GM21526 (cell line): ENCODE data around the gene ERCC3.
"Not testable (repeated sequence)": the region's sequence is repeated elsewhere in the genome, so short reads cannot be mapped to it uniquely, and the experiment has no call there.

Source experiments
- ATAC-seq: cut with Tn5 transposase; IDR thresholded peaks from one replicate; pipeline ENCODE4 v1.9.1; 2021; ENCODE audit warnings: moderate library complexity; ENCODE audit not compliant: unreplicated experiment, low FRiP score

The ERCC3 gene

DNA sequence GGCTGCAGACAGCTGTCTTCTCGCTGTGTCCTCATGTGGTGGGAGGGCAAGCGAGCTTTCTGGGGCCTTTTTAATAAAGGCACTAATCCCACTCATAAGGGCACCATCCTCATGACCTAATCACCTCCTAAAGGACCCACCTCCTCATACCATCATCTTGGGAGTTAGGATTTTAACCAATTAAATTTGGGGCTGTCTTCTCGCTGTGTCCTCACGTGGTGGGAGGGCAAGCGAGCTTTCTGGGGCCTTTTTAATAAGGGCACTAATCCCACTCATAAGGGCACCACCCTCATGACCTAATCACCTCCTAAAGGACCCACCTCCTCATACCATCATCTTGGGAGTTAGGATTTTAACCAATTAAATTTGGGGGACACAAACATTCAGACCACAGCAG lies 66.7 kb downstream of the ERCC3 start:
- ATAC-seq: not testable (repeated sequence)

DNA sequence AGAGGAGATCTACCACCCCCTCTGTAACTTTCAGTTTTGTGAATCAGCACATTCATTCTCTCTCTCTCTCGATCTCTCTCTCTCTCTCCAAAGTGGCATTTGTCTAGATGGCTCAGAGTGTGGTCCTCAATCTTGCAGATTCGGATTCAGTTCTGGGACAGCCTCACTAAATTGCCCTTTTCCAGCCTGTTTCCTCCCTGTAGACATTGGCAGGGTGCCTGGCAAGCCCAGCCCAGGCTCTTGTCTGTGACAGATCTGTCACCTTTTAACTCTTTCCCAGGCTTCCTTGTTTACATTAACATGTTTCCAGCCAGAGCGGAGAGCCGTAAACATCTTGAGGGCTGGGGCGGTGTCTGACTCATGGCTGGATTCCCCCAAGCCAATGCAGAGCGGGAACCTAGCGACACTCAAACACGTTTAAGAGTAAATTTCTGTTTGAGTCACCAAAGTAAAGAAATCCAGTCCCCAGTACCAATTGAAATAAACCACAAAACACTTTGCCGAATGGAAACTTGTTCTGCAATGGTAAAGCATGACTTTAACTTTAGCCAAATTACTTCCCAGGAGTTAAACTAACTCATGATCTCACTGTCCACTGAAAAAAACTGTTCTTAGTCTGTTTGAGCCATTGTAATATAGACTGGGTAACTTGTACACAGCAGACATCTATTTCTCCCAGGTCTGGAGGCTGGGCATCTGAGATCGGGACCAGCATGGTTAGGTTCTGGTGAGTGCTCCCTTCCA lies 67.3 kb downstream of the ERCC3 start:
- no peak for ATAC-seq

DNA sequence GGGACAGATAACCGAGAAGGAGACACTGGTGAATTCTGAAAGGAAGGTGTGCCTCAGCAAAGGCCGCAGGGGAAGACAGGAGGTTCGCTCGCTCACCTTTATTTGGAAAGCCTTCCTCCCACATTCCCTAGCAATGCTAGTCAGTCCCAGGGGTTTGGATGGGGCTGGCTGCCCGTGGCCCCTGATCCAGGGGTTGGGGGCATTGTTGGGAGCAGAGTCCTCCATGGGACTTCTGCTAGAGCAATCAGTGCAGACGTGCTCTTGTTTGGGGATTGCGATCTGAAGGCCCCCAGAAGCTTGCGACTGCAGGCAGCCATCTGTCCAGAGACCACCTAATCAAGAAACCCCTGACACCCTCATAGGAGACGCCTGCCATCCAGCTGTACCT lies 67.8 kb downstream of the ERCC3 start:
- ATAC-seq: no peak

DNA sequence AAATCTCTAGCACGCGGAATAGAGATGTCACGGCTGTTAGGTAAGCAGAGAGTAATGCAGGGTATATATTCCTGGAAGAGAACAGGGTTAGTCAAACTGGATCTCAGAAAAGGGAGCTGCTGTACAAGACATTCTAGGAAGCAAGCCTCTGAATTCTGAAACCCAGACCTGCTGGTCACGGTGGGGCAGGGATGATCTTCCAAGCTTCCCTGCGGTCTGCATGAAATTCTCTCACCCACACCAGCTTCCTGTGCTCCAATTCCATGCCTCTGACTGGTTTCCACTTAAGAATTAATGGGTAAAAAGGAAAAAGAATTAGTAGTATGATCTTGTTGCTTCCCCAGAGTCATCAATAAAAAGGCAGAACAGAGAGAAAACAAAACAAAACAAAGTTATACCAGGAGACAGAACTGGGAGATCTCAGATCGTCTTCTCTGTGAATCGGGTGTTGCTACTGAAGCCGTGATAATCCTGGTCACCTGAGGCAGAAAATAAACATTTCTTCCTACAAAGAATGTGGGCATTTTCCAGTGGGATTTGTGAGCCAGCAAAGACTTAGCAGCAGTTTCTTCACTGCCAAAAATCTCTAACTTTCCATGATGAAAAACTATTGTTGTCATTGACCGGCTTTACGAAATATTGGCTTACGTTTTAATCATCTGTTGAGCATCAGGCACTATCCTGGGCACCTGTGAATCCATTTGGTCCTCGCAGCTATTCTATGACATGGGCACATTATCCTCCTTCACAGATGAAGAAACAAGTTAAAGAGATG lies 68.6 kb downstream of the ERCC3 start:
- no peak for ATAC-seq

DNA sequence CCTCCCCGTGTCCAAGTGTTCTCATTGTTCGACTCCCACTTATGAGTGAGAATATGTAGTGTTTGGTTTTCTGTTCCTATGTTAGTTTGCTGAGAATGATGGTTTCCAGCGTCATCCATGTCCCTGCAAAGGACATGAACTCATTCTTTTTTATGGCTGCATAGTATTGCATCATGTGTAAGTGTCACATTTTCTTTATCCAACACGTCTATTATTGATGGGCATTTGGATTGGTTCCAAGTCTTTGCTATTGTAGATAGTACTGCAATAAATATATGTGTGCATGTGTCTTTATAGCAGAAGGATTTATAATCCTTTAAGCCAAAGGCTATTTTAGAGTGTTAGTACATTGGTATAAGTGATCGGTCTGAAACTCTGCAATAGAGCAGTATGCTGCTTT lies 69.8 kb downstream of the ERCC3 start:
- ATAC-seq: not testable (repeated sequence)

DNA sequence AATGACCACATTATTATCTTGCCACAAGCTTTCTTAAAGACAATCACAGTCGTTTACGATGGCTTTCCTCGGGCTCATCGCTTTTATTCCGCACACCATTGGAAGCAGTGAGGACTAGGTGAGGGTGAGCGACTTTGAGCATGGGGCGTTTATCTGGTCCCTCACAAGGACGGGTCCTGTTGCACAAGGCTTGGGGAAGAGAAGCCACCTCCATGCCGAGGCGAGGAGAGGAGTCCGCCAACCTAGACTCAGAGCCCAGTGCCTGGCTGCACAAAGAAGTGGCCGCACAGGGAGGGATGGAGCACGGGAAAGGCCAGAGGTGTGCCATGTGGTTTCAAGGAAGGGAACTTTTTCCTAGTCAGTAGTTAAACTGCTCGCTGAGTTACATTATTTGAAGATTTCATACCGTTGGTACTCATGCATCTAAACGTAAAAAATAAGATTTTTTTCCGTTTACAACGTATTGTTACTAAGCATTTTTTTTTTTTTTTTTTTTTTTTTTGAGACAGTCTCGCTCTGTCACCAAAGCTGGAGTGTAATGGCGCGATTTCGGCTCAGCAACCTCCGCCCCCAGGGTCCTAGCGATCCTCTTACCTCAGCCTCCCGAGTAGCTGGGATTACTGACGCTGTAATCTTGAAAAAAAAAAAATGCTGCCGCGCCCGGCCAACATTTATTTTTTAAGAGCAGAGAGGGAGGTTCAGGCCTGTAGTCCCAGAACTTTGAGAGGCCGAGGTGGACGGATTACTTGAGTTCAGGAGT lies 73.0 kb downstream of the ERCC3 start:
- no peak for ATAC-seq

DNA sequence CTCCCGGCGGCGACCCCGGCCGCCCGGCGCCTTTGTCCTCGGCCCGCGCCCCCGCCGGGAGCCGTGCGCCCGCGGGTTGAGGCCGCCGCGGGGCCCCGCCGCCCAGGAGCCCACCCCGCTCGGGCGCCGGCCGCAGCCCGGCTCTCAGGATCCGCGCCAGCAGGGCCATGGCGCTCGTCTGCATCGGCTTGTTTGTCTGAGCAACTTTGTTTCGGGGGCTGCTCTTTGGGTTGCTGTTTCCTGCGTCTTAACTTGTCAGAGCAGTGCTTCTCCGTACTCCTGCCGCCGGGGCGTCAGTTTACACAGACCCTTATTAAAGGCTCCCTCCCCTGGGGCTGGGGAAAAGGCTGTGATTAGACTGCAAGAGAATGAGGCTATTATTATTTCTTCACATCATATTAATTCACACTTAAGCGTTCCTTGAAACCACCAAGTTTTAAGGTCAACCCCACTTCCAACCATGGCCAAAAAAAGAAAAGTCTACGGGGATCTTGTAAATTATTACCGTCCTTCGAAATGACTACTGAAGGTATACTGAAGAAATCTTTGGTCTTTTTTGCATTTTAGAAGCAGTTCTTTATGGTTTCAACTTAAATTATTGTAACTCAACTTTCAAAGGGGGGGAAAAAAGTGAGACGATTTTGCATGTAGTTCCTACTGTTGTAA lies 73.7 kb downstream of the ERCC3 start, which contains the start of gene CYP27C1:
Gene CYP27C1 (minus strand): TSS at position 198 of the 666 bp plus-strand sequence. CDS start 29 bp downstream, at position 169.
- ATAC-seq: no peak

DNA sequence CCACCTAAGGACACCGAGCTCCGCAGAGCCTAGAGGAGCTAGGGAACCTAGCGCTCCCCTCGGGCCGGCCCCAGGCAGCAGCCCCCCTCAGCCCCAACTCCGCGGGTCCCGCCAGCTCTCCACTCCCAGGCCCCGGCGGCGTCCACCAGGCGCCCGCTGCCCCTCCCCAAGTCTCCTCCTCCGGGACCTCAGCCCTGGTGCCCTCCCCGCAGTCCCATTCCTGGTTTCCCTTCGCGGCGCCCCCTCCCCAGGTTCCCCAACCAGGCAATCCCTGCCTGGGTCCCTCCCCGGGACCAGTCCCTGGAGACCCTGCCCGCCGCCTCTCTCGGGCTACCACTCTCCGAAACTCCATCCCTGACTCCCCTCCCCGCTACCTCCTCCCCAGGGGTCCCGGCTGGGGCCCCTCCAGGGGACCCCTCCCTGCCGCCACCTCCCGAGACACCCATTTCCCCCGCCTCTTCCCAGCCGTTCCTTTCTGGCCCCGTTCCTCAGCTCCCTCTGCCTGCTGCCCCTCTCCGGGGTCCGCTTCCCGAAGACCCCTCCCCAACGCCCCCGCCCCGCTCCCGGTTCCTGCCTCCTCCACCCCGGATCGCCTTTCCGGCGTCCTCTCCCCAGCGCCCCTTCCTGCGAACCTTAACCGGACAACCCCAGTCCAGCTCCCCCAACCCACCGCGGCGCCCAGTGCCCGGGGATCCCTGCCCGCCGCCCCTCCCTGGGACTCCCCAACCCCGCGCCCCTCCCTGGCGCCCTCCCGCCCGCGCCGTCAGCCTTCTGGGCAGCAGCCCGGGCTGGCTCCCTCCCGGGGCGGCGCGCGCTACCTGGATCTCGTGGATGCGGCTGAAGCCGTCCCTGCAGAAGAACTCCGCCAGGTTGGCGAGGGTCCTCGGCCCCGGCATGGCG lies 74.5 kb downstream of the ERCC3 start:
- ATAC-seq: no peak

DNA sequence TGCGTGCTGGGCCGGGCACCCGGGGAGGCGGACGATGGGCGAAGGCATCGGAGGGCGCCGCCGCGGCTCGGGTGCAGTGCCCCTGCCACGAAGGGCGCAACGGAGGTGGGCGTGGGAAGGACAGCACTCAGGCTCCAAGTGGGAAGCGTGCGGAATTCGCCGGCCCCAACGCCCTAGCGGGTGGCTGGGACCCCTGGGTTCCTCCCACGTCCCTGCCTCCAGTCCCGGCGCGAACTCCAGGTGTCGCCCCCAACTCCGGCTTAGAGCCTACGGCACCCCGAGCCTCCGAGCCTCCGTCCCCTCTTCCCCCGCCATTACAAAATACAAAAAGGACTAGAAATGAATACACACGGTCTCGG lies 75.2 kb downstream of the ERCC3 start:
- ATAC-seq: no peak

DNA sequence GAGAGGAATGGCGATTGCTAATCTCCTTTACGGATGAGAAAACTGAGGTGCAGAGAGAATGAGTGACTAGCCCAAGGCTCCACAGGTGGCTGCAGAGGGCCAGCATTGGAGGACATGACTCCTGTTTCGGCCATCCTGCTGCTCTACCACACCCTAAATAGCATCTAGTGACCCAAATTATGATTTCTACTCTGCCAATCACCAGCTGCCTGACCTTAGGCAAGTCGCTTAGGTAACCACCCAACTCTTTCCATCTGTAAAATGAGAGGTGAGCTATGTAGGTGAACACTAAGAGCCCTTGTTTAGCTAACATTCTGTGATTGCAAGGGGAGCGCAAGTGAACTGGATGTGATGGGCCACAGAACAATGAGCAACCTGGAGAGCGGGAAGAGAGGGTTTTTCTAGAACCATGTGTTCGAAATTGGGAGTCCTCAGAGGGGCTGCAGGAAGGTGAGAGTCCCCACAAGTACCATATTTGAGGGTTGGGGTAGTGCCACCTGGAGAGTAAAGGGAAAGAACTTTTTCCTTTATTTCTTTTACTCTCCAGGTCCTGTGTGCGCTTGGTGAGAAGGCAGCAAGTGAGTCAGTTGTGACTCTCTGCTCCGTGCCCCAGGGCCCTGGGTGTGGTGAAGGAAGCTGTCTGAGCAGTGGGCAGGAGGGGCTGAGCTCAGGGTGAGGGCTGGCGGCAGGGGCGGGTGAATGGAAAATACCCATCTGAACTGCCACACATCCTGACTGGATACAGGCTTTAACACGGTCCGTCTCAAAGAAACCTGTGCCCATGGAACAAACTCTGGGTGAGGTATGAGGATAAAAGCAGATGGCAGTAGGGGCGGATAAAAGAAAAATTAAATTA lies 76.2 kb downstream of the ERCC3 start:
- ATAC-seq: no peak

DNA sequence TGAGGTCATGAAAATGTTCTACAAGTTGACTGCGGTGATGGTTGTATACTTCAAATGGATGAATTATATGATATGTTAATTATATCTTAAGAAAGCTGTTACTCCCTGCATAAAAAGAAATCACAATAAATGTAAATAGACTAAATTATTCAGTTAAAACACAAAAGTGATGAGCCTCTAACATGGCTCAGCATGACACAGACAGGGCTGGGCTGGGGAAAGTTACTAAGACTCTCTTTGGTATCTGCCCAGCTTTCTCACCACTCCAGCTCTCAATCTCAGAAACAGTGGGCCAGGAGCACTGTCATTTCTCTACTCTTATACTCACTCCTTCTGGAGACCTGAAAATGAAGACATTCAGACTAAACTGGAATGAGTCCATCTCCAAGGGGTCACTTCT lies 77.4 kb downstream of the ERCC3 start:
- no peak for ATAC-seq

DNA sequence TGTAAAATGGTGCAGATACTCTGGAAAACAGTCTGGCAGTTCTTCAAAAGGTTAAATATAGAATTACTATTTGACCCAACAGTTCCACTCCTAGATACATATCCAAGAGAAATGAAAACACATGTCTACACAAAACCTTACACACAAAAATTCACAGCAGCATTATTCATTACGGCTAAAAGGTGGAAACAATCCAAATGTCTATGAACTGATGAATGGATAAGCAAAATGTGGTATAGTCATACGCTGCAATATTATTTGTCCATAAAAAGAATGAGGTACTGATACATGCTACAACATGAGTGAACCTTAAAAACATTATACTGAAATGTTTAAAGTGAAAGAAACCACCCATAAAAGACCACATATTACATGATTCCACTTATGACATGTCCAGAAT lies 77.8 kb downstream of the ERCC3 start:
- ATAC-seq: no peak

DNA sequence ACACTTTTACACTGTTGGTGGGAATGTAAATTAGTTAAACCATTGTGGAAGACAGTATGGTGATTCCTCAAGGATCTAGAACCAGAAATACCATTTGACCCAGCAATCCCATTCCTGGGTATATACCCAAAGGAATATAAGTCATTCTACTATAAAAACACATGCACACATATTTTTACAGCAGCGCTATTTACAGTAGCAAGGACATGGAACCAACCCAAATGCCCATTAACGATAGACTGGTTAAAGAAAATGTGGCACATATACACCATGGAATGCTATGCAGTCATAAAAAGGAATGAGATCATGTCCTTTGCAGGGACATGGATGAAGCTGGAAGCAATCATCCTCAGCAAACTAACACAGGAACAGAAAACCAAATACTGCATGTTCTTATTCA lies 79.7 kb downstream of the ERCC3 start:
- ATAC-seq: not testable (repeated sequence)

DNA sequence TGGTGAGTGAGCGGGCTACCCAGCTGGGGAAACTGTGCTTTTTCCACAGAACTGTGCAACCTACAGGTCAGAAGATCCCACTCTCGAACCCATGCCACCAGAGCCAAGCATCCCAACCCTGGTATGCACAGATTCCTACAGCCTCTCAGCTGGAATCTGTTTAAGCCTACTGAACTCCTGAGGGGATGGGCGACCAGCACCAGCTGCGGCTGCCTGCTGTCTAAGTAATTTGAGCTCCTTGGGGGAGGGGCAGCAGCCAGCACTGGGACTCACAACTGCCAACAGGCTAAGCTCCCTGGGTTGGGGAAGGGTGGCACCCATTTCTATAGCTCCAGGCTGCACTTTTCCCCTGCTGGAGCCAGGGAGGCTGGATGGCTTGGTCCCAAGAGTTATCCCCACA lies 85.6 kb downstream of the ERCC3 start:
- no peak for ATAC-seq
